Activated CD8-positive, alpha-beta memory T cell treated with anti-CD3 and anti-CD28 coated beads for 4 hours (primary cell): ENCODE data around the gene DCHS1.

Source experiments
- DNase-seq, 2 donors: peaks; one replicate each; pipeline ENCODE4 v3.0.0-alpha.2; 2020; ENCODE audit warnings: low read depth in 2 of 2

The DCHS1 gene

GRCh38 chr11:6673523-6674218 is 18.1 kb upstream of the DCHS1 start:
- no peak for DNase-seq

- DNase-seq: no peak
These were observed 16.4 kb upstream of the DCHS1 start for GRCh38 chr11:6671991-6672390.

- no peak for DNase-seq
These were observed 14.7 kb upstream of the DCHS1 start for GRCh38 chr11:6670202-6670830.

- no peak for DNase-seq
These were observed 12.2 kb upstream of the DCHS1 start for GRCh38 chr11:6667733-6668374.

- DNase-seq: no peak
These were observed 10.9 kb upstream of the DCHS1 start for GRCh38 chr11:6666302-6667183.

- no peak for DNase-seq
These were observed 8.9 kb upstream of the DCHS1 start for GRCh38 chr11:6664551-6664950.

GRCh38 chr11:6663794-6664469 is 8.3 kb upstream of the DCHS1 start:
- no peak for DNase-seq

GRCh38 chr11:6660712-6661111 is 5.1 kb upstream of the DCHS1 start:
- DNase-seq: no peak

- no peak for DNase-seq
These were observed 3.0 kb upstream of the DCHS1 start for GRCh38 chr11:6658647-6659046.

GRCh38 chr11:6657346-6657745 is 1.7 kb upstream of the DCHS1 start:
- DNase-seq: no peak

GRCh38 chr11:6656936-6657335 is 1.3 kb upstream of the DCHS1 start:
- no peak for DNase-seq

- no peak for DNase-seq
These were observed 941 bp upstream of the DCHS1 start for GRCh38 chr11:6656584-6656915.

GRCh38 chr11:6655020-6655789 is 404 bp downstream of the DCHS1 start:
- peak in 1 of 2 donors; percentile 13 for DNase-seq

- no peak for DNase-seq
These were observed 1.2 kb downstream of the DCHS1 start for GRCh38 chr11:6654281-6655019.

- DNase-seq: no peak
These were observed 2.0 kb downstream of the DCHS1 start for GRCh38 chr11:6653656-6654055.

- DNase-seq: no peak
These were observed 2.5 kb downstream of the DCHS1 start for GRCh38 chr11:6653097-6653496.

GRCh38 chr11:6652182-6652581 is 3.4 kb downstream of the DCHS1 start:
- no peak for DNase-seq

- DNase-seq: peak in 1 of 2 donors; percentile 44
These were observed 4.6 kb downstream of the DCHS1 start for GRCh38 chr11:6650980-6651379.

GRCh38 chr11:6650104-6650503 is 5.5 kb downstream of the DCHS1 start:
- DNase-seq: no peak

- no peak for DNase-seq
These were observed 7.1 kb downstream of the DCHS1 start for GRCh38 chr11:6648501-6648900.
